ENCODE data around the gene KCNS1.
A peak's percentile ranks its signal among the peaks of the same experiment; 100 is the strongest.

Gene KCNS1

GRCh38 chr20:45047581-45048119, 53.3 kb downstream of the KCNS1 start:
- DNase-seq = no peak

DNA sequence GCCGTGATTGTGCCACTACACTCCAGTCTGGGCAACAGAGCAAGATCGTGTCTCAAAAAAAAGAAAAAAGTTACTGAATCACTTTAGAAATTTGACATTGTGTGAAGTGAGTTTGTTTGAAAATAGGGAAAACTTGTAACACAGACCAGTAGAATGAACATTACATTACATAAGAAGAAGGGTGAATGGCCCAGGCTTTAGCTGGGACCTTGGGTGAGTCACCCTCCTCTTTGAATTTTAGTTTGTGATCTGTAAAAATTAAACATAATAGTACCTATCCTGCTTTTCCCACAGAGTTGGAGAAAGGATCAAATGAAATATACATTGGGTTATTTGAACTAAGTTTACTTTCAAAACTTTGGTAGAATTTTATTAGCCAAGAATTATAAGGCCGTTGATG, 56.3 kb downstream of the KCNS1 start:
- no peak for DNase-seq

DNA sequence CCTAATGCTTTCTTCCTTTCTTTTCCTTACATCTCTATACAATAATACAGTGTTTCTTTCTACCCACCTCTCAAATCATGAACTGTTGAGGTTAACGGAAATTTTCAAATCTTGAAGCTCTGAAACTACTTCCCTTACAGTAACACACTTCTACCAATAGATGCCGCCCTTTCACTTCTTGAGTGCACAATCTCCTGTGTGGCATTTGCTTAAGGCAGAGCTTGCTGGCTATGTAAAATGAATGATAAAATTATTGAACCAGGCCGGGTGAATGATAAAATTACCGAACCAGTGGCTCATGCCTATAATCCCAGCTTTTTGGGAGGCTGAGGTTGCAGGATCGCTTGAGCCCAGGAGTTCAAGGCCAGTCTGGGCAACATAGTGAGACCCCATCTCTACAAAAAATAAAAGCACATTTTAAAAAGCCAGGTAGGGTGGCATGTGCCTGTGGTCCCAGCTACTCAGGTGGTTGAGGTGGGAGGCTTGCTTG, 56.8 kb downstream of the KCNS1 start:
- DNase-seq = peak; percentile 45 to 73

GRCh38 chr20:45042978-45043377, 57.9 kb downstream of the KCNS1 start:
- no peak for DNase-seq

Measured in NCI-H2081 (cell line).